DND-41 (cell line): Measurements from ENCODE around the gene RBM19.

ENCODE experiments used
- ATAC-seq: fragments of 200-7000 bp; cut with Tn5 transposase; 3 replicates; pipeline ENCODE4 v1.9.1; 2021; ENCODE audit warnings: low read depth; ENCODE audit not compliant: insufficient read depth
- DNase-seq: peaks from one replicate; pipeline ENCODE4 v3.0.0-alpha.2; 2020
- H2AFZ ChIP-seq: 2 replicates; pipeline ENCODE4 v1.6.0; 2012; ENCODE audit warnings: low read depth, low read length
- H3K27ac ChIP-seq: 2 replicates; pipeline ENCODE4 v1.5.1; 2012; ENCODE audit warnings: low read length, inconsistent platforms
- H3K27me3 ChIP-seq: fragments of 200-600 bp; sonication (generic); 2 replicates; pipeline ENCODE4 v1.6.0; 2012; ENCODE audit warnings: low read length, mild to moderate bottlenecking, inconsistent platforms; ENCODE audit not compliant: insufficient read depth, poor library complexity
- H3K36me3 ChIP-seq: 2 replicates; pipeline ENCODE4 v1.5.1; 2012; ENCODE audit warnings: low read length, inconsistent platforms; ENCODE audit not compliant: insufficient read depth
- H3K4me1 ChIP-seq: 2 replicates; pipeline ENCODE4 v1.5.1; 2012; ENCODE audit warnings: mild to moderate bottlenecking, low read length; ENCODE audit not compliant: insufficient read depth
- H3K4me2 ChIP-seq: 2 replicates; pipeline ENCODE4 v1.6.0; 2012; ENCODE audit warnings: mild to moderate bottlenecking, moderate library complexity, low read length, inconsistent platforms; ENCODE audit not compliant: insufficient read depth
- H3K4me3 ChIP-seq, 2 experiments: fragments of 200-600 bp in 1 of 2; shearing (Covaris generic) in 1 of 2; 2 replicates each; pipeline ENCODE4 v1.5.1; 2012 to 2016; ENCODE audit warnings: inconsistent platforms in 2 of 2, low read length in 2 of 2, mild to moderate bottlenecking in 2 of 2, low read depth in 1 of 2, moderate library complexity in 1 of 2
- H3K79me2 ChIP-seq: 2 replicates; pipeline ENCODE4 v1.6.0; 2012; ENCODE audit warnings: low read length, inconsistent platforms; ENCODE audit not compliant: insufficient read depth
- H3K9ac ChIP-seq: 2 replicates; pipeline ENCODE4 v1.6.0; 2012; ENCODE audit warnings: low read depth, mild to moderate bottlenecking, inconsistent platforms, low read length, moderate library complexity
- H3K9me3 ChIP-seq: 2 replicates; pipeline ENCODE4 v1.5.1; 2012; ENCODE audit warnings: low read length, moderate library complexity, mild to moderate bottlenecking, inconsistent platforms; ENCODE audit not compliant: insufficient read depth, severe bottlenecking
- H4K20me1 ChIP-seq: 2 replicates; pipeline ENCODE4 v1.6.0; 2012; ENCODE audit warnings: low read length; ENCODE audit not compliant: insufficient read depth
- EZH2 ChIP-seq: IDR thresholded peaks from 3 replicates; pipeline ENCODE4 v1.6.1; 2012; ENCODE audit warnings: borderline replicate concordance, low read depth, mild to moderate bottlenecking, moderate library complexity, low read length, inconsistent platforms; ENCODE audit not compliant: severe bottlenecking
- TF ChIP-seq, protein P1 (sequence below): IDR thresholded peaks from 2 replicates; pipeline ENCODE4 v1.5.1; 2012; ENCODE audit warnings: borderline replicate concordance, low read length, moderate library complexity, mild to moderate bottlenecking; ENCODE audit not compliant: poor library complexity, severe bottlenecking; ENCODE audit errors: extremely low read depth

The RBM19 gene

DNA sequence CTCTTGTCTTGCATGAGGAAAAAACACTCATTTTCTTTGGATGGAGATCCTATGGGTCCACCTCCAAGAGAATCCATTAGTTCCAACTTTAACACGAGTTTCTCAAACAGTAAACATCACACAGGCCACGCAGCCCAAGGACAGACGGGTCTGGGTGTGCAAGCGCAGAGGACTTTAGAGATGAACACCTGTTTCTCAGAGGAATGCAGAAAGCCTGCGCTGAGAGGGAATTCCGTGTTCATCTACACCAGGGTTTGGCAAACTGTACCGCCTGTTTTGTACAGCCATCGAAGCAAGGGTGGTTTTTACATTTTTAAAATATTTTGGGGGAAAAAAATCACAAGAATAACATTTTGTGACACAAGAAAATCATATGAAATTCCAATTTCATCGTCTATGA lies 79.4 kb downstream of the RBM19 start:
- no peak overlapping the region for H3K4me2 ChIP-seq
- H3K9ac ChIP-seq, result no peak overlapping the region
- no peaks in the 10 kb centered on the region for H3K27me3 ChIP-seq
- DNase-seq (no peak), ATAC-seq (no peak)
- H3K4me1 ChIP-seq, result no peaks in the 10 kb centered on the region
- TF ChIP-seq, protein P1, sequence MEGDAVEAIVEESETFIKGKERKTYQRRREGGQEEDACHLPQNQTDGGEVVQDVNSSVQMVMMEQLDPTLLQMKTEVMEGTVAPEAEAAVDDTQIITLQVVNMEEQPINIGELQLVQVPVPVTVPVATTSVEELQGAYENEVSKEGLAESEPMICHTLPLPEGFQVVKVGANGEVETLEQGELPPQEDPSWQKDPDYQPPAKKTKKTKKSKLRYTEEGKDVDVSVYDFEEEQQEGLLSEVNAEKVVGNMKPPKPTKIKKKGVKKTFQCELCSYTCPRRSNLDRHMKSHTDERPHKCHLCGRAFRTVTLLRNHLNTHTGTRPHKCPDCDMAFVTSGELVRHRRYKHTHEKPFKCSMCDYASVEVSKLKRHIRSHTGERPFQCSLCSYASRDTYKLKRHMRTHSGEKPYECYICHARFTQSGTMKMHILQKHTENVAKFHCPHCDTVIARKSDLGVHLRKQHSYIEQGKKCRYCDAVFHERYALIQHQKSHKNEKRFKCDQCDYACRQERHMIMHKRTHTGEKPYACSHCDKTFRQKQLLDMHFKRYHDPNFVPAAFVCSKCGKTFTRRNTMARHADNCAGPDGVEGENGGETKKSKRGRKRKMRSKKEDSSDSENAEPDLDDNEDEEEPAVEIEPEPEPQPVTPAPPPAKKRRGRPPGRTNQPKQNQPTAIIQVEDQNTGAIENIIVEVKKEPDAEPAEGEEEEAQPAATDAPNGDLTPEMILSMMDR, result no peak
- TF ChIP-seq EZH2, result no peak
- H3K9me3 ChIP-seq, result no peaks in the 10 kb centered on the region
- no peak overlapping the region for H3K4me3 ChIP-seq
- no peak overlapping the region for H2AFZ ChIP-seq
- H3K27ac ChIP-seq, result no peak overlapping the region
- H3K79me2 ChIP-seq, result no peaks in the 10 kb centered on the region
- H3K36me3 ChIP-seq, result no peaks in the 10 kb centered on the region
- no peaks in the 10 kb centered on the region for H4K20me1 ChIP-seq

DNA sequence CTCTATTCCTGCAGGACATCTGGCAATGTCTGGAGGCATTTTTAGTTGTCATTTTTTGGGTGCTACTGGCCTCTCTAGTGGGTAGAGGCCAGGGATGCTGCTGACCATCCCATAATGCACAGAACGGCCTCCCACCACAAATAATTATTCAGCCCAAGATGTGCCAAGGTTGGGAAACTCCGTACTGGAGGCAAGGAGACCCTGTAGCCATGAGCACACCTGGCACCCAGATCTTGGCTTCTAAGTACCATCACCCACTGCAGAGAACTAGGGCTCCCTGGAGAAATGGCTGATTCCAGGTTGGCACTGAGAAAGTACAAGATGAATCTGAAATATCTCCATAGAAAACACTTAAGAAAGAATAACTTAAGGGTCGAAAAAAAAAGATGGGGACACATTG lies 81.7 kb downstream of the RBM19 start:
- H3K9me3 ChIP-seq, result no peaks in the 10 kb centered on the region
- no peaks in the 10 kb centered on the region for H4K20me1 ChIP-seq
- H3K27ac ChIP-seq, result no peak overlapping the region
- ATAC-seq, result no peak
- no peak overlapping the region for H3K4me2 ChIP-seq
- H2AFZ ChIP-seq, result no peak overlapping the region
- no peaks in the 10 kb centered on the region for H3K27me3 ChIP-seq
- no peak overlapping the region for H3K4me3 ChIP-seq
- TF ChIP-seq EZH2, result no peak
- TF ChIP-seq, protein P1, result no peak
- no peak overlapping the region for H3K9ac ChIP-seq
- no peak for DNase-seq
- no peaks in the 10 kb centered on the region for H3K79me2 ChIP-seq
- H3K36me3 ChIP-seq, result no peaks in the 10 kb centered on the region
- H3K4me1 ChIP-seq, result no peaks in the 10 kb centered on the region

DNA sequence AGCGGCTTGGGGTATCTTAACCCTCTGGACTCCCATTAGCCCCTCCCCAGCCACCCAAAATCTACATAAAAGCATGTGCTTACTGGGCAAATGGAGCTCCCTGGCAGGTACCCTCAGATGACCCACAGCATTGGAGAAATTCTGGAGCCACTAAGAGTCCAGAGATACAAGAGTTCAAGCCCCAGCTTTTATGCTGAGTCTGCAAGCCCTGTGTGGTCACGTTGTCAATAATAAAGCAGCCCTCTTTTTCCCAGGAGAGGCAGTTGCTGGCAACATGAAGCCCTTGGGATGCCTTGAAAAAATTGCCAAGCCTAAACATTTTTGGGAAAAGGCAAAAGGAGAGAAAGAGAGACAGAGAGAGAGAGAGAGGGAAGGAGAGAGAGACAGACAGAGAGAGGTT lies 83.4 kb downstream of the RBM19 start:
- Histone ChIP-seq H3K4me3 (no peak overlapping the region), H3K27me3 (no peaks in the 10 kb centered on the region), H4K20me1 (0 out of 2 replicates have a peak, but pooled peaks cover 3% of the 10 kb centered on the region), H3K27ac (no peak overlapping the region), H3K9ac (no peak overlapping the region), H3K79me2 (no peaks in the 10 kb centered on the region), H3K9me3 (no peaks in the 10 kb centered on the region), H3K4me2 (no peak overlapping the region), H2AFZ (no peak overlapping the region), H3K36me3 (no peaks in the 10 kb centered on the region), H3K4me1 (no peaks in the 10 kb centered on the region)
- TF ChIP-seq EZH2, result no peak
- TF ChIP-seq, protein P1, result no peak
- ATAC-seq (no peak), DNase-seq (no peak)
